Endometrium (tissue), 2 donors: ENCODE measurements around the gene MORN1.

Source experiments
- FAIRE-seq: peaks from 2 replicates; lab custom pipeline; 2012; peaks lifted over from hg19 to GRCh38; lab: Jason Lieb, UNC
- donor health status: control.
- donor health status: control.

MORN1 gene

DNA sequence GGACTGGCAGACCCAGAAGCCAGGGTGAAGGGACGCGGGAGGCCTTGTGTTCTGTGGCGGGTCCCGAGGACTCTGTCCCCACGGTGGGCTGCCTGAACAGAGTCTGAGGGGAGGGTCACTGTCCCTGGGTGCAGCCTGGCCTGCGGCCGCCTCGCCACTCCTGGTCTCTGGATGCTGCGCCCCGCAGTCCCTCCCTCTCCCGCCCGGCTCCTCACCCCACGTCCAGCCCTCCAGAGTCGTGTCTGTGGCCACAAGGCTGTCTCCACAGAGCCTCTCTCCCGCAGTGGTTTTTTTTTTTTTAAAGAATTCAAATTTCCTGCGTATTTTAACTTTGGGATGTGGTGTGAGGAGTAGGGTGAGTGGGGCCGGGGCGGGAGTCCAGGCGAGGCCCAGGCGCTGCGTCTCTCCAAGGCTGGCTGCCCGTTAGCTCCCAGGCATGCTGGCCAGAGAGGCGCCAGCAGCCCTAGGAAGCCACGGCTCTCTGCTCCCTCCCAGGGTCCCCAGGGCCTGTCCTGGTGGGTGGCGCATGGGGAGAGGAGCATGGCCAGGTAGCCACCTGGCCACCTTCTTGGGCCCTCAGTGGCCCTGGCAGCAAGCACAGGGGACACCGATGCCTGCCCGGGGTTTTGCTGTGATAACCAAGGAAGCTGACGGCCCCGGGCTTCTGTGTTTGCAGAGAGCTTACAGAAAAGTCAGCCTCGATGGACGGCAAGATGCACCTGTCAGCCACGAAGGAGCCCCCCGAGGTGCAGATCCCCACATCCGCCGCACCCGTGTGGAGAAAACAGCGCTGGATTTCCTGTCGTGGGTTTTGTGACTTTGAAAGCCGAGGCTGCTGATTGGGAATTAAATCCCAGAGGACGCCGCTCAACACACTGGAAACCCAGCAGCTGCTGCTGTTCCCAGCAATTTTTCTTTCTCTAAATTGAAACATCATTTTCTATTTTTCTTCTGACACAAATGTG is 72.8 kb downstream of the MORN1 start:
- no peak for FAIRE-seq

DNA sequence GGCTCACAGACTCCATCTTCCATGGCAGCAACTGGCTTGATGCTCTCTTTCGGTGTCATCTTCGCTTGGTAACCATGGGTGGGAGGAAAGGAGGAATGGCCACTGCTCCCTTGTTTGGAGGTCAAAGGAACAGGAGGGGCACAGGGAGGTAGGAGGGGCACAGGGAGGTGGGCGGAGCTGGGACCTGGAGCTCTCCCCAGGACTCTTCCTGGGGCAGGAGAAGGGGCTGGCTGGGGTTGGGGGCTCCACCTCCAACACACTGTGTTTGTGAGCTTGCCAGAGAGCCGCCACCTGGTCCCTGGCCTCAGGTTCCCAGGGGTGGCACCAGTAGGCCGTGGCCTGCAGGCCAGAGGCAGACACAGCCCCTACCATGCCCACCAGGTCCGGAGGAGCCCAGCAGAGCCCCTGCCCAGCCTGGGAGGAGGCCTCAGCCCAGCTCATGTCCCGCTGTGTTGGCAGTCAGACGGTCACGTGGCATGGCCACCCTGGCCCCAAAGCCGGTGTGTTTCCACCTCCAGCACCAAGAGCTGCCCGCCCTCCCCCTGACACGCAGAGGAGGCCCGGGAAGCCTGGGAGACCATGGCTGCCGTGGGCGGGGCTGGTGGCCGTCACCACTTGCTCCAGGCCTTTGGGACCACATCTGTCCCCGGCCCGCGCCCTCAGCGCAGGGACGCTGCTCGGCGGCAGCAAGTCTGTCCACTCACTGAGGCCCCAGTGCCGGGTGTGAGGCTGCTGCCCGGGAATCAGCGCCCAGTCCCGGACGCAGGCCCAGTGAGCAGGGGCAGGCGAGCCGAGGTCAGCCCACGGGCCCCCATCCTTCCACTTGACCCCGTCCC is 73.9 kb downstream of the MORN1 start:
- no peak for FAIRE-seq

DNA sequence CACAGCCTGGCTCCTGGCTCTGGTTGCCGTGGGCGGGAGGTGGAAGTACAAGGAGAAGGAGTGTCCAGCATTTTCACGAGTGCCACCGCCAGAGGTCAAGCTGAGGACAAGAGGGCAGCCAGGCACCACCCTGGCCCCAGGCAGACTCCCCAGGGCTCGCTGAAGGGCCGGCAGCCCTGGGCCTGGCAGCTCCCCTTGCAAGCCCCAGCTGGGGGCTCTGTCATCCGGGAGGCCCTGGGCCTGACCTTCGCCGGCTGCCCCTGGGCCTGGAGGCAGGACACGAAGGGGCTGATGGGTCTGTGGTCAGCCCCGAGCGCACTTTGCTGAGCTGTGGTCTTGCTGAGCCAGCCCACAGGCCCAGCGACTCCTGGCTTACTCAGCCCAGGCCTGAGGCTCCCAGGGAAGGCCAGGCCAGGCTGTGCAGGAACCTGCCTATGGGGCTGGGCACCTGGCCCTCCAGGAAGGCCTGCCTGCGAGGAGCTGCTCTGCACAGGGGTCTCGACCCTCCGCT is 74.8 kb downstream of the MORN1 start:
- FAIRE-seq, result no peak

DNA sequence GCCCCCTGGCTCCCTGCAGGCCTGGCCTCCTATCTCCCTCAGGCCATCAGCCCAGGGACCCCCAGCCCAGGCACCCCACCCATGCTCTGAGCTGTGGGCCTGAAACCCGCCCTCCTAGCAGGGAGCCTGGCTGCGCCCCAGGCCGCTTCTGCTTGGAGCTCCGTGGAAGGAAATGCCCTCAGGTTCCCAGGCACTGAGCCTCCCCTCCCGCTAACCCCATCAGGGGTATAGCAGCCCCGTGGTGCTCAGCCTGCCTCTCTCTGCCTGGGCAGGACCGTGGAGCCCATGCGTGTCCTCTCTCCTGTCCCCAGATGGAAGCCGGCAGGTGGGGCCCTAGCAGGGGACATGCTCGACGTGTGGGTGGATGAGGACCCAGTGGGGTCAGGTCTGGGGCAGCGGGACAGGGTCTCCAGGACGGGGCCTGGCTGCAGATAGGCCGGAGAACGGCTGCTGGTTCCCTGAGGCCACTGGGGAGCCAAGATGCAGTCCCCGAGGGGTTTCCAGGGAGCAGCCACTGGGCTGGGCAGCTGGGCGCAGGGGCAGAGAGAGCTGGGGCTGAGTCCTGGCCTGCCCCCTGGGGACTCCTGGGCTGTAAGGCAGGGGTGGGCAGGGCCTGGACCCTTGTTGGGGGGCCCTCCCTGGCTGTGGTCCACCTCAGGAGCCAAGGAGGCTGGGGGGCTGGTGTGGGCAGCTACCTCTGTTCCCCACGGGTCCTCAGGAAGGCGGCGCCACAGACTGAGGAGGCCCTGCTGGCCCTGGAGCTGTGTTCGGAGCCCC is 75.5 kb downstream of the MORN1 start:
- FAIRE-seq, result no peak

DNA sequence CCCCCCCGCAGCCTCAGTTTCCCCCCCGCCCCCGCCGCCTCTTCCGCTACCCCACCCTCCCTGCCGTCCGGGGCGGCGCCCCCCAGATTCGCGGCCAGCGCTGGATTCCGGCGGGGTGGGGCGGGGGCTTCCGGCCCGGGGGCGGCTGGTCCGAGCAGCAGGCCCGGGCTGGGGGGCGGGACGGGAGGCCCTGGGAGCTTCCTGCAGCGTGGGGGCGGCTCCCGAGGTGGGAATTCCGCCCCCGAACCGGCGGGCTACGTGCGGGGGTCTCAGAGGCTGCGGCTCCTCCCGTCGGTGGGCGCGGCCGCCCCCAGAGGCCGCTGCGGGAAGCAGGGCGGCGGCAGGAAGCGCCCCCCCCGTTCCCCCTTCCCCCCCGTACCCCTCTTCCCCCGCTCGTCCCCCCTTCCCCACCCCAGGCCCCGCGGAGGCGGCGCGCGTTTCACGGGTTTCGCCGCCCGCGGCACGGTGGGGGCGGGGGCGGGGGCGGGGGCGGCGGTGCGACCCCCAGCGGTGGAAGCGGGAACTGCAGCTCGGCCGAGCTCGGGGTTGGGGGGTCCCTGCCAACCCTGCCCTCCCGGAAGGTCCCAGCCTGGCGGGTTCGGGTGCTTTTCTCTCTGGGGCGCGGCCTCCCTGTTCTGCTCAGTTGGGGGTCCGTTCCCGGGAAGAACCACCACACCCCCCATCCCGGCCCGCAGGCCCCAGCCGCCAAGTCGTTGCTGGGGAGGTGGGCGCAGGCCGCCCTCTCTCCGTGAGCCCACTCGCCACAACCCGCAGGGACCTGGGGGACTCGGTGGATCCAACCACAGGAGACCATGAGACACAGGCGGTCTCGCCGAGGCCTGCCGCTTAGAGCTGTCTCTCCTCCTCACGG is 76.3 kb downstream of the MORN1 start:
- no peak for FAIRE-seq

DNA sequence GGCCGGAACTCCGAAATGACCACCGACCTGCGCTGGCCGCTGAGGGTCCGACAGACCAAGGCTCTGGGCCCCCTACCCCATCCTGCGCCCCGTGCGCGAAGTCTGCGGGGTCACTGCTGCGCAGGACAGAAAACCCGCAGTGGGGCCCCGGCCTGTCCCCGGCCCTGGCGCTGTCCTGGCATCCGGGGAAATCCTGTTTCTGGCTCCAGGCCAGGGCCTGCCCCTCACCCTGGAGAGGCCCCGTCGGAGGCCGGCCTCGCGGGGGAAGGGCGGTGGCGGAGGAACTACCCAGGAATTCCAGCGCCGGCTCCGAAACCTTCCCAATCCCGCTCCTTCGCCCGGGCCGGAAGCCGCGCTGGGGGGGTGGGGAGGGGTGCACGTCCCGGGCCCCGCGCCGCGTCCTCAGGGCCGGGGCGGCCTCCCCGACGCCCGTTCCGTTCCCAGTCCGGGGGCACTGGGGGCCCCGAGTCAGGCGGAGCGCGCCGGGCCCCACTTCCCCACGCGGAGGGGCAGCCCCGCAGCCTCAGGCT is 77.0 kb downstream of the MORN1 start:
- FAIRE-seq, result no peak

DNA sequence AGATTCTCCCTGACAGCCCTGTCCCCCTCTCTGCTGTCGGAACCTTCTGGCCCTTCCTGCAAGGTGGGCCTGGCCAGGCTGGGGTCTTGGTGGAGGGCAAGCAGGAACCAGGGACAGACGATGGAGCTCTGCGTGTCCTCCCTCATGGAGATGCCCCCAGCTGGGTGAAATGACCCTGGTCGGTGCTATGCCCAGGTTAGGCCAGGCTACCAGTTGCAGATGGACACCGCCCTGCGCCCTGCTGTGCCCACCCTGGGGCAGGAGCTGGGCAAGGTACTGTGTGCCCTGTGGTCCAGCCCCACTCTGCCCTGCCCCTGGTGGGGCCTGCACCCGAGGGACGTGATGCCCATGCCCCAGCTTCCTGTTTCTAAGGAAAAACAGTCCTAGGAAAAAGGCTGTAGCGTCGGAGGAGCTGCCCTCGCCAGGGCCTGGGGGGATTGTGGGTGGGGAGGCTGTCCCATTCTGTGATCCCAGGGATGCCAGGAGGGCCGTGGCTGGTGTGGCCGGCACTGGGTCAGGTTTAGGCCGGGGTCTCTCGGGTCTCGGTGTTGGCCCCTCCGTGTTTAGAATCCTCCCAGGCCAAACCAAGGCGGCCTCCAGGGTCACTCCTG is 77.6 kb downstream of the MORN1 start:
- no peak for FAIRE-seq

DNA sequence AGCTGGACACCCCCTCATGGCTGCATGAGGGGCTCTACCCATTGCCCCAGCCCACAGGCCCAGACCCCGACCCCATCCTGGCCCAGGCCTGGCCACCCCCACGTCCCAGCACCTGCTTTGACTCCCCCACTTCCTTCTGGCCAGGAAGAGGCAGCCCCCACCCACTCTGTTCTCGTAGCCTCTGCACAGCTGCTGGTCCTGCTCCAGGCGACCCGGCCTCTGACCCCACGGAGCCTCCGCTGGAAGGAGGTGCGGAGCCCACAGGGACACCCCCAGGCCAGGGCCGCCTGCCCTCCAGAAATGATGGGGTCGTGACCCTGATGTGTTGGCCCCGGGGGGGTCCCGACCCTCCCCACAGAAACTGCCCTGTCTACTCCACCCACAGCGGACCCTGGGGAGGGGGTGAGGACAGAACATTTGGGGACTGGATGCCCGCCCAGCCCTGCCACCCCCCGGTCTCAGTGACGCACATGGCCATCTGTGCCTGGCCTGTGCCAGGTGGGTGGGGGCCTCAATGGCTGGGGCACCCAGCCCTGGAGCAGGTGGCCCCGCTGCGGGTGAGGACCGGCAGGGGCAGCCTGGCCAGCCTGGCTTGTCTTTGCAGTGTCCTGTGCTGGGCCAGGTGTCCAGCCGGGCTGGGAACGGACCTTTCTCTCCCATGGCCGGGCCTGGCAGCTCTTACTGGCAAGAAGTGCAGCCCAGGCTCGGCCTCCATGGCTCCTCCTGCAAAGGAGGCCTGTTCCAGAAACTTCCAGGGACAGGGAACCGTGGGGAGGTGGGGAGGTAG is 78.6 kb downstream of the MORN1 start:
- FAIRE-seq, result no peak

DNA sequence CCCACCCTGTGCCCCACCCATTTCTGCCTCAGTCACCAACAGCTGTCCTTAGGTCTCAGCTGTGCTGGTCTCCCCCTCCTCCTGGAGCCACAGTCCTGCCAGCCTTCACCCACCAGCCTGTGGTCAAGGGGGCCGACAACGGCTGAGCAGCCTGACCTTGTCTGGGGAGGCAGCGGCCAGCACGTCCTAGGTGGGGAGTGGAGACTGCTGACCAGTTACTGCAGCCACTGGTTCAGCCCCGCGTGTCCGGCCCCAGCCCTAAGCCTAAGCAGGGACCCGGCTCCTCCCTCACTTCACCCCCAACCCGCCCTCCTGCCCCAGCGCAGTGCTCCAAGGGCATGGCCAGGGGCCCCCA is 79.2 kb downstream of the MORN1 start:
- no peak for FAIRE-seq

DNA sequence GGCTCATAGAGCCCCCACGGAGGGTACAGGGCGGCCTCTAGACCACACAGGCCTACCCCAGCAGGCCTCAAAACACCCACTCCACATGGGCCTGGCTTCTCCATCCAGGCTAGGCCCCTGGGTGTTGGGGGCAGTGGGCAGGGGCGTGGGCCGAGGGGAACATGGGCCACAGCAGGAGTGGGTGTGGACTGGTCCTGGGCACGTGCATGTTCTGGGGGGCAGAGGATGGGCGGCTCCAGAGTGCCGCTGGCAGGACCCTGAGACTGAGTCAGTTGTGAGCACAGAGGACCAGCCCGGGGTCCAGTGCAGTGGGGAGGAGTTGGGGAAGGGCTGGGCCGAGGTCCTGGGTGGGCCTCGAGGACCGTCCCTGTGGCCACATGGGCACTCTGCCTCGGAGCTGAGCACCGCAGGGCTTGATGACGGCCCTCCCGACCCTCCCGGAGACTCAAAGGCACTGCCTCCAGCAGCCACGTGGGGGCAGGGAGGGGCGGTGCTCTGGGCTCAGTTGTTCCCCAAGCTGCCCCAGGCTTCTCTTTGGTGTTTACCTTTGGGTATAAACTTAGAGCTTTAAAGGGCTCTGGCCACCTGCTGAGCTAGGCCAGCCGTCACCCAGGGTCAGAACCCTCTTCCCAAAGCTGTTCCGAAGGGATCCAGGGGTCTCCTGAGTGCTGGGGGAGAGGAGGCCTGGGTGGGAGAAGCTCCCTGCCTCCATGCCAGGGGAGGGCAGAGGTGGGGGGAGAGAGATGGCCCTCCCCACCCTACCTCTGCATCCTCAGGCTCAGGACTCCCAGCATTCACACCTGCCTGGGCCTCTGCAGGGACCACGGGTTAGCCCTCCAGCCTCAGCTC is 79.9 kb downstream of the MORN1 start:
- no peak for FAIRE-seq

DNA sequence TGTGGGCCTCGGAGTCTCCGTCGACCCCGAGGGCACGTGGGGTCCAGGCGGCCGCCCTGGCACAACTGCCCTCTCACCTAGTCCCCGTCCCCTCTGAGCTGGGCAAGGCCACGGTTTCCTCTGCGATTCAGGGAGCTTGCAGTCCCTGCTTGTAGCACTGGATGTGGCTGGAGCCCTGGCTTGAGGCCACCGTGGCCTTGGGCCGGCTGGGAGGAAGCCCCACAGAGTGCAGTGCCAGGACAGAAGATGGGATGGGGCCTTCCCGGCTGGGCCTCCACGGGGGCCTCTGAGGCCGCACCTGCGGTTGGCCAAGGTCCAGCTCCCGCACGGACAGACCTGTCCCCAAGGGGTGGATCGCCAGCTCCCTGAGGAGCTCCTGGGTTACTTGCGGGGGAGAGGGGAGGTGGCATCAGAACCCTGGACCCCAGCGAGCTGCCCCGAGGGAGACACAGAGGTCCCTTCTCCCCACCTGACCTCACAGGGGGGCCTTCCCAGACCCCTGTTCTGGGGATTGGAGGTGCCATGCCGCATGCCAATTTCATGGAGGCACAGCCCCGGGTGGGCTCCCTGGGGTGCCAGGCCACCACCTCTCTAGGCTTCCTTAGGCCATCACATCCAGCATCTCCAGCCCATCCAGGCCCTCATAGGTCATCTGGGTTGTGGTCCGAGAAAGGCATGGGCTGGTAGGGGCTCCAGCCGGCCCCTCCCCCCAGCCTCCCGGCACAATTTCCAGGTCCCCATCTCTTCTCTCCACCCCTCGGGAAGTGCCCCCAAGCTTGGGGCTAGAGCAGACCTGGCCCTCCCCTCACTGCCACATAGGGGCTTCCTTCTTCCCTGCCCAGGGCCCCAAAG is 80.8 kb downstream of the MORN1 start:
- no peak for FAIRE-seq

DNA sequence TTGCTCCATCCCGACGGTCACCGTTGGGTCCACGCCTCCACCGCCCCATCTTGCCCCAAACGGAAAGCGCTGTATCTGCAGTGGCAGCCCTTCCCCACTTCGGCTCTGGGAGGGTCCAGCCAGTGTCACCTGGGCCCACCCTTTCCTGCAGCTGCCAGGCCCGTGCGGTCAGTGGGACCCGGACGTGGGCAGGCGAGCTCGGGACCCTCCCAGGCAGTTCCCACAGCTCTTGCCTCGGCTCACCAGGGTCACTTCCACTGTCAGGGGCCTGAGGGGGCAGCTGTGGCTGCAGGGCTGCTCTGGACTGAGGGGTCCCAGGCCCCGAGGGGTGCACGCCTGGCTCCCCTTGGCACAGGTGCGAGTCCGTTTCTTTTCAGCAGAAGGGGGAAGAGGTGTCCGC is 82.5 kb downstream of the MORN1 start:
- FAIRE-seq, result no peak

DNA sequence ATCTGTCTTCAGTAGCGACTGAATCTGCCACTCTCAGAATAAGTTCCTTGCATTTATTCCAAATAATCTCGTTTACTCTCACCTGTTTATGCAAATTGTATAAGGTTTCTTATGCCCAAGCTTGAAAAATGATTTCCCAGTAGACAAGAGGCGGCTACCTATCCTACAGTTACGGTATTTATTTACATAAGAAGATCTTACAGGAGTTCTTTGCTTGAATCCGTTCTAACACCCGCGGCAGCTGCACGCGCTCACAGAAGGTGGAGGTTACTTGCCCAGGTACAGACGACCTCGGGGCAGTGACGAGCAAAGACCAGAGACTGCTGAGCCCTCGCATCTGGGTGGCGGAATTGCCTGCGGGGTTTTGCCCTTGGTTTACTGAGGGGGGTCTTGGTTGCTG is 83.4 kb downstream of the MORN1 start:
- FAIRE-seq, result no peak

DNA sequence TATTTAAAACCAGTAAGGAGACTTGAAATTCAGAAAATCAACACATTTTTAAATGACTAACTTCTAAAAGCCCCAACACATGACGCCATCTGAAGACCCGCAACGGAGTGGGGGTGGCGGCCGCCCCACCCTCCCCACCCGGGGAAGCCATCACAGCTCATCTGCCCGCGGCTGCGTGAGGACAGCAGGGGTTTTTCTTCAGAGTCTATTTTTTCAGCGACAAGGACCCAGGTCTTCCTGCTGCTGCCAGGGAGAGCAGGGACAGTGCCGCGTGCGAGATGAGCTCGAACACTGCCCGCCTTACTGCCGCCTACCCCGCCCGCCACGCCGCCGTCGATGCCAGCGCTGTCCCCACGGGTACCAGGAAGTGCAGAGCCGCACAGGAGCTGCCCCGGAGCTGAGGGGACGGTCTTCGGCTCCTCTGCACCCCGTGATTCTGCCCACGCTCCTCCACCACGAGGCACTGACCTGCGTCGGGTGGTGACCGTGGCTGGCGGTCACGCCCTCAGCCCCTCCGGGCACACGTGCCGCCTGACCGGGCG is 84.2 kb downstream of the MORN1 start:
- FAIRE-seq, result no peak

DNA sequence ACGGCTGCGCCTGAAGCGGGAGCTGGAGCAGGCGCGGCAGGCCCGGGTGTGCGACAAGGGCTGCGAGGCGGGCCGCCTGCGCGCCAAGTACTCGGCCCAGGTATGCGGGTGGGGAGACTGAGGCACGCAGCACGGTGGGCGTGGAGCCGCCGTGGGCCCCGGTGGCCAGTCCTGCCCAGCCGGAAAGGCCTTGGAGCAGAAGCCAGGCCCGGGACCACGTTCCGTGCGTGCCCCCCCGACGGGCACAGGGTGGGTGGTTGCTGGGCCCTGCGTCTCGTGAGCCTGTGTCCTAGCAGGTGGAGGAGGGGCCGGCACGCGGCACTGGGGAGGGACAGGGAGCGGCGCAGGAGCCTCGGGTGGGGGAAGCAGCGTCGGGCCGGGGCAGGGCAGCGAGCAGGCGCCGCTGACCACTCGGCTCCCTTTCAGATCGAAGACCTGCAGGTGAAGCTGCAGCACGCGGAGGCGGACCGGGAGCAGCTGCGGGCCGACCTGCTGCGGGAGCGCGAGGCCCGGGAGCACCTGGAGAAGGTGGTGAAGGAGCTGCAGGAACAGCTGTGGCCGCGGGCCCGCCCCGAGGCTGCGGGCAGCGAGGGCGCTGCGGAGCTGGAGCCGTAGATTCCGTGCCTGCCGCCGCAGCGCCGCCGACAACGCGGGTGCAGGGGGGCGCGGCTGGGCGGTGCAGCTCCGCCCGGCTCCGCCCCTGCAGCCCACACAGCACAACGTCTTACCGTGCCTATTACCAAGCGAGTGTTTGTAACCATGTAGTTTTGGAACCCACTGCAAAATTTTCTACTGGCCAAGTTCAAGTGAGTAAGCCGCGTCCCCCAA is 85.0 kb downstream of the MORN1 start:
- FAIRE-seq, result no peak

DNA sequence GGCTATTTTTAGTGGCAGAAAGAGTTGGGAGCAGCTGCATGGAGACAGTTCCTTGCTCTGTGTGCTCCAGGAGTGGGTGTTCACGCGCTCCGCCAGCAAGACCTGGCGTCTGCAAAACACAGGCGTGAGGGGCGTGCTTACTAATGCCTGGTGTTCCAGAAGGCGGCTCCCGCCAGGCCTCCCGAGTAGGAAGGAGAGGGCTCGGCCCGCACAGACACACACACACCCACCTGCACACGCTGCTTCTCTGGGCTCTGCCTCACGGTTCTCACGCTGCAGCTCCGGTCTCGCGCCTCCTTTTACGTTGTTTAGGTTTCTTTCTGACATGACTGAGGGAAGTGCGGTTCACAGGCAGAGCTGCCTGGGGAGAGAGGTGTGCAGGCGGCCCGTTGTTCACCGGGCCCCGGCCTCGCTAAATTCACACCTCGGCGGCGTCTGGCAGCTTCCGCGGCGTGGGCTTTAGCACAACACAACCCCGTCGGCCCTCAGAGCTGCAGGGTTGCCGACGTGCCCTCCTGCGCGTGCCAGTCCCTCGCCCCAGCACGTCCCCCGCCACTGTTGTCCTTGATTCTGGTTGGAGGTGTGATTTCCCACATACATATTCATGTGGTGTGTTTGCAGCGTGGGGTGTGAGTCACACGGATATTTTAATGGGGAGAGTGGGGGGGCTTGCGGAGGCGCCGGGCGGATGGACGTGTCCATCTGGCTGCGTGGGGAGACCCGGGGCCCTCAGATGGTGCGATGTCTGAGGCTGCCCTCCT is 86.3 kb downstream of the MORN1 start:
- no peak for FAIRE-seq
